ENCODE measurements around the gene TNIP2.
A peak's percentile ranks its signal among the peaks of the same experiment; 100 is the strongest.

Gene TNIP2

DNA sequence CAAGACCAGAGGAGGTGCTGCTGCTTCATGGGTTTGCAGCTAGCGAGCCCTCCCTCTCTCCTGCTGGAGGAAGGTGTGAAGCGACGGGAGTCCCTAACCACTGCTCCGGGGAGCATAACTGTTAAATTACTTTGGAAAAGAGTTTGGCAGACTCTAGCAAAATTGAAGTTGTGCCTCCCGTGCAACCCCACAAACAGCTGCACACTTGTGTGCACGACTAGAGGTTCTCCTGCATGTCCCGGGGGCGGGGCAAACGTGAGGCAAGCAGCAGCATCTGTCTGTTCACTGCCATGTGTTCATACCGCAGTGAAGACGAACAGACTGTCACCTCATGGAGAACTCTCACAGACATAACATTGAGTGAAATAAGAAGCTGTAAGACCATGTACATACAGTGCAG, 34.5 kb downstream of the TNIP2 start:
- no peak for DNase-seq (ENCODE audit: low read depth, low spot score)

GRCh38 chr4:2716236-2716635, 39.9 kb downstream of the TNIP2 start:
- DNase-seq (ENCODE audit: low read depth, low spot score): no peak

- DNase-seq (ENCODE audit: low read depth, low spot score): no peak
Observed at GRCh38 chr4:2715426-2715825, 40.7 kb downstream of the TNIP2 start.

DNA sequence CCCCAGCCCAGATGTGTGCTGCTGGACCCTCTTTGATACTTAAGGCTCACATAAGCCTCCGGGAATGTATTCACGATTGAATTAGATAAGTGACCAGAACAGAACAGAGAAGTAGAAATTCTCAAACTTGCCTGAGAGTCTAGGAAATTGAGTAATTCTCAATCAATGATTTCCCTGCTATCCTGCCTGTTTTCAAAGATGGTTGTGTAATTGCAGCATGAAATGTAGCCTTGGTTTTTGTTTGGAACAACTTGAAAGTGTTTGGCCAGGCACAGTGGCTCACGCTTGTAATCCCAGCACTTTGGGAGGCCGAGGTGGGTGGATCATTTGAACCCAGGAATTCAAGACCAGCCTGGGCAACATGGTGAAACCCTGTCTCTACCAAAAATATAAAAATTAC, 41.2 kb downstream of the TNIP2 start:
- no peak for DNase-seq (ENCODE audit: low read depth, low spot score)

- peak; percentile 88 for DNase-seq (ENCODE audit: low read depth, low spot score)
Observed at GRCh38 chr4:2714061-2714770, 41.9 kb downstream of the TNIP2 start.

GRCh38 chr4:2713337-2713736, 42.8 kb downstream of the TNIP2 start:
- DNase-seq (ENCODE audit: low read depth, low spot score): no peak

DNA sequence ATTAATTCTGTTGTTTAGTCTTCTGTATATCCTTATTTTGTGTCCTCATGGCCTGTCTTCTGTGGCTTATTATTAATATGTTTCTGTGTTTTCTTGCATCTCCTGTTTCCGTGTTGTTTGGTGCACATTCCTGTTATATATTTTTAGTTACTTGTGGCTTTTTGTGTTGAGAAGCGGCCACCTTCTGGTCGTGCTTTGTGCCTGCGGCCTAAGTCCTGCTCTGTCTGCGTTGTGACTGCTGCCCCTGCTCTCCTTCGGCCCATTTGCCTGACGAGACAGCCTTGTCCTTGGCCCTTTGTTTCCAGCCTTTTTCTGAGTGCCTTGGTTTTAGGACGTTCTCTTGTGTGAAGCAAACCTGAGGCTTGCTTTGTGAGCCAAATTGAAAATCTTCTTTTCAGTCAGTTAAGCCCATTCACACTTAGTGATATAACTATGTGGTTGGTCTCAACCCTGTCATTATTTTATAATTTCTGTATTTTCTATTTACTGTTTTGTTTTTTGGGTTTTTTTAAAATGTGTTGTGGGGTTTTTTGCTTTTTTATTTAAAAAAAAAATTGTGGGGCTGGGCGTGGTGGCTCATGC, 43.8 kb downstream of the TNIP2 start:
- no peak for DNase-seq (ENCODE audit: low read depth, low spot score)

DNA sequence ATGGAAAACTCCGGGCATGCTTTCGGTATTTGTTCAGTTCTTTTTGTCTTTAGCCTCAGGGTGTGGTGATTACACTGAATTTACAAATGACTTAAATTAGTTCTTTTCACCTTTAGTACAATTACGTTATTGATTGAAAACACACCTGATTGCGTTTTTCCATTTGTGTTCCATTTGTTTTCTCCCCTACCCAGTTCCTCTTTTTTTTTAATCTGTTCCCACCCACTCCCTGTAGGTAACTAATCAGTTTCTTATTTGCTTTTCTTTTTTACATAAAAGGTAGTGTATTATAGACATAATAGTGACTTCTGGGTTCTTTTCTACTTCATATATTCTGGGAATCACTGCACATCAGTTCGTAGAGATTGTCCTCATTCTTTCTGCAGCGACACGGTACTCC, 53.4 kb downstream of the TNIP2 start:
- DNase-seq (ENCODE audit: low read depth, low spot score): no peak

DNA sequence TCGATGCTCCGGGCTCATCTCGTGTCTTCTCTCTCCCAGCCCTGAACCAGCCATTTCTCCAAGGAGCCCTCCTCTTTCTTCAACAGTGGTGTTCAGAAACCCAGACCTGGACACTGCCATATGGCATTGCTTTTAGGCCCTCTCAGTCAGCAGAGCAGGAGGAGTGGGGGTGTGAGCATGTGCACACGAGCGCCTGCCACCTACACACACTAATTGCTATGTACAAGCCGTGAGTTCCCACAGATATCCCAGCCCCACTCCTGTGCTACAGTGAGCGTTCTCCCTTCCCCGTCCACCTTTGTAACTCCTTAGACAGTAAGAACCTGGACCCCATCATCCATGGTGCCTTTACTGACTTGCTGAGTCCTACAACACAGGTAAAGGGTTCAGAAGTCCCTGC, 53.8 kb downstream of the TNIP2 start:
- no peak for DNase-seq (ENCODE audit: low read depth, low spot score)

DNA sequence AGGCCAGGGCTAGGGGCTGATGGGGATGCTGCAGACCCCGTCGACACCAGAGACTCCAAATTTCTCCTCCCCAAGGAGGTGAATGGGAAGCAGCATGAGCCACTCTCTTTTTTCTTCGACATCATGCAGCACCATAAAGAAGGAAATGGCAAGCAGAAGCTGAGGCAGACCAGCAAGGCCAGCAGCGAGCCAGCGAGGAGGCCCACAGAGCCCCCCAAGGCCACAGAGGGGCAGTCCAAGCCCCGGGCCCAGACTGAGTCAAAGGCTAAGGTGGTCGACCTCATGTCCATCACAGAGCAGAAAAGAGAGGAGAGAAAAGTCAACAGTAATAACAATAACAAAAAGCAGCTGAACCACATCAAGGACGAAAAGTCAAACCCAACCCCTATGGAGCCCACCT, 56.1 kb downstream of the TNIP2 start:
- no peak for DNase-seq (ENCODE audit: low read depth, low spot score)

DNA sequence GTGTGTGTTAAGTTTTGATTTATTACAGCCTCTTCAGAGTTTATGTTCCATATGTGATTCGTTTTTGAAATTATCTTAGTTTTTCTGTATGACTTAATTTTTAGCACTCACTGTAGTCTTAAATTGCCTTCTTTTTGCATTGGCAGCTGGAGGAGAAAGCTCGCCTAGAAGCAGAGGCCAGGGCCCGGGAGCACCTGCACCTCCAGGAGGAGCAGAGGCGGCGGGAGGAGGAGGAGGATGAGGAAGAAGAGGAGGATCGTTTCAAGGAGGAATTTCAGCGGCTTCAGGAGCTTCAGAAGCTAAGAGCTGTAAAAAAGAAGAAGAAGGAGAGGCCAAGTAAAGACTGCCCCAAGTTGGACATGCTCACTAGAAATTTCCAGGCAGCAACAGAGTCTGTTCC, 56.6 kb downstream of the TNIP2 start:
- no peak for DNase-seq (ENCODE audit: low read depth, low spot score)

- no peak for DNase-seq (ENCODE audit: low read depth, low spot score)
Observed at GRCh38 chr4:2698951-2699505, 57.1 kb downstream of the TNIP2 start.

DNA sequence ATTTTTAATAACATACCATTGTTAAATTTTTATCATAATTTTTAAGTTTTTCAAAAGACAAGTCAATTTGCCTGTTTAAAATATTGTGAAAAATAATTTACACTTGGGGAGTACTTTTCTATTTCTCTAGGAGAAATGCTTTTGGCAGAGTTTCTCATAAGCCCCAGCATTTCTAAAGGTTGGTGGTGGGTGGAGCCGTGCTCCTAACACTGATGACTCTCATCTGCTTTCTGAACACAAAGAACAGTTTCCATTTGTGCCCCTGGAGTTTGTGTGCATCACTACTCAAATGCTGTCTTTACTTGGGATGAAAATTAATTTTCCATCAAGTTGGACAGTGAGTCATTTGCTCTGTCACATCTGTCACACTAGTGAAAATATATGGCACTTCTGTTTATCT, 57.6 kb downstream of the TNIP2 start:
- no peak for DNase-seq (ENCODE audit: low read depth, low spot score)

- no peak for DNase-seq (ENCODE audit: low read depth, low spot score)
Observed at GRCh38 chr4:2697995-2698414, 58.1 kb downstream of the TNIP2 start.

DNA sequence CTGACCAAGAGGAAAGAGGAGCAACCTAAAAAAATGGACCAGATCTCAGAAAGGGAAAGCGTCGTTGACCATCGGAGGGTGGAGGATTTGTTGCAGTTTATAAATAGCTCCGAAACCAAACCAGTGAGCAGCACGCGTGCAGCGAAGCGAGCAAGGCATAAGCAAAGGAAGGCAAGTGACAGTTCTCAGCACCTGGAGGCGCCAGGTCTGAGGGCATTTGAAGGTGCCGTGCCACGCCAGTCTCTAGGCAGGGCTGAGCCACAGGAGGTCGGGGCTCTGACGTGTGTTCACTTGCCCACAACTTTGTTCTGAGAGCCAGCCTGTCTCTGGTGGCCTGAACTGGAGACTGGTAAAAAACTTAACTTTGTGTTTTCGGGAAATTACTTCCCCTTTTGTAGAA, 59.7 kb downstream of the TNIP2 start:
- no peak for DNase-seq (ENCODE audit: low read depth, low spot score)

- DNase-seq (ENCODE audit: low read depth, low spot score): no peak
Observed at GRCh38 chr4:2695346-2696060, 60.6 kb downstream of the TNIP2 start.

- peak; percentile 93 for DNase-seq (ENCODE audit: low read depth, low spot score)
Observed at GRCh38 chr4:2694691-2695090, 61.4 kb downstream of the TNIP2 start.

DNA sequence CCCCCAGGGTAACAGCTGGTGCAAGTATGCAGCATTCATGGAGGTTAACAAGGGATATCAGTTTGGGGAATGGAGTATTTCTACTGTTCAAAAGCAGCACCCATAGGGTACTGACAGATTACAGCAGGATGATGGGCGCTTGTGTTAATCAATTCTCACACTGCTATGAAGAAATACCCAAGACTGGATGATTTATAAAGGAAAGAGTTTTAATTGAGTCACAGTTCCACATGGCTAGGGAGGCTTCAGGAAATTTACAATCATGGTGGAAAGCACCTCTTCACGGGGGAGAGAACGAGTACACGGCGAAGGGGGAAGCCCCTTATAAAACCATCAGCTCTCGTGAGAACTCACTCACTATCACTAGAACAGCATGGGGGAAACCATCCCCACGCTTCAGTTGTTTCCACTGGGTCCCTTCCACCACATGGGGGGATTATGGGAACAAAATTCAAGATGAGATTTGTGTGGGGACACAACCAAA, 64.1 kb downstream of the TNIP2 start:
- DNase-seq (ENCODE audit: low read depth, low spot score): no peak
